GM23248 (cell line): ENCODE measurements around the gene SRGAP2B.
"Not testable (repeated sequence)": the region's sequence is repeated elsewhere in the genome, so short reads cannot be mapped to it uniquely, and the experiment has no call there.

ENCODE experiments used
- EZH2 ChIP-seq: fragments of 200-600 bp; sonication (generic); IDR thresholded peaks from 2 replicates; pipeline ENCODE4 v1.6.1; 2018; ENCODE audit warnings: antibody characterized with exemption, mild to moderate bottlenecking; ENCODE audit not compliant: insufficient read depth, poor library complexity, severe bottlenecking
- EZH2phosphoT487 ChIP-seq: fragments of 200-600 bp; sonication (generic); IDR thresholded peaks from 2 replicates; pipeline ENCODE4 v1.6.1; 2018; ENCODE audit warnings: antibody characterized with exemption, moderate library complexity, mild to moderate bottlenecking, low read depth; ENCODE audit not compliant: insufficient read depth

DNA sequence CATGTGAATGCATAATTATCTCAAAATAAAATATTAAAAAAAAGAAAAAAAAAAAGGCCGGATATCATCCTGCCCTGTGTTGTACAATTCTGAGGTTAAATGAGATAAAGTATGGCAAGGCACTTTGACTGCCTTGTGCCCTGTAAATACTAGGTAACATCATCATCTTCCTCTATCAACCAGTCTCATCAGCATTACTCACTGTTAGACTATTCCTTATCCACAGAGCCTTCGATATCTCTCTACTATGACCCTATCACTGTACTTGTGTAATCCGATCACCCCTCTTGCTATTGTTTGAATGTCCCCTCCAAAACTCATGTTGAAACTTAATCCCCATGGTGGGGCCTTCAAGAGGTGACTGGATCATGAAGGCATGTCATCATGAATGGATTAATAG is 18.3 kb downstream of the SRGAP2B start:
- TF ChIP-seq EZH2, EZH2phosphoT487: not testable (repeated sequence)
